ENCODE data around the gene SPATA33.
"Not testable (repeated sequence)": the region's sequence is repeated elsewhere in the genome, so short reads cannot be mapped to it uniquely, and the experiment has no call there.

Gene SPATA33

DNA sequence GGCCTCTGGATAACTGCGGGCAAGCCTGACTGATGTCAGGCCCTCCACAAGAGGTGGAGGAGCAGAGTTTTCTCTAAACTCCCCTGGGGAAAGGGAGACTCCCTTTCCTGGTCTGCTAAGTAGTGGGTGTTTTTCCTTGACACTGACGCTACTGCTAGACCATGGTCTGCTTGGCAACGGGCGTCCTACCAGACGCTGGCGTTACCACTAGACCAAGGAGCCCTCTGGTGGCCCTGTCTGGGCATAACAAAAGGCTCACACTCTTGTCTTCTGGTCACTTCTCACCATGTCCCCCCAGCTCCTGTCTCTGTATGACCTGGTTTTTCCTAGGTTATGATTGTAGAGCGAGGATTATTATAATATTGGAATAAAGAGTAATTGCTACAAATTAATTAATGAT, 9.4 kb downstream of the SPATA33 start:
- TF ChIP-seq, protein P1, sequence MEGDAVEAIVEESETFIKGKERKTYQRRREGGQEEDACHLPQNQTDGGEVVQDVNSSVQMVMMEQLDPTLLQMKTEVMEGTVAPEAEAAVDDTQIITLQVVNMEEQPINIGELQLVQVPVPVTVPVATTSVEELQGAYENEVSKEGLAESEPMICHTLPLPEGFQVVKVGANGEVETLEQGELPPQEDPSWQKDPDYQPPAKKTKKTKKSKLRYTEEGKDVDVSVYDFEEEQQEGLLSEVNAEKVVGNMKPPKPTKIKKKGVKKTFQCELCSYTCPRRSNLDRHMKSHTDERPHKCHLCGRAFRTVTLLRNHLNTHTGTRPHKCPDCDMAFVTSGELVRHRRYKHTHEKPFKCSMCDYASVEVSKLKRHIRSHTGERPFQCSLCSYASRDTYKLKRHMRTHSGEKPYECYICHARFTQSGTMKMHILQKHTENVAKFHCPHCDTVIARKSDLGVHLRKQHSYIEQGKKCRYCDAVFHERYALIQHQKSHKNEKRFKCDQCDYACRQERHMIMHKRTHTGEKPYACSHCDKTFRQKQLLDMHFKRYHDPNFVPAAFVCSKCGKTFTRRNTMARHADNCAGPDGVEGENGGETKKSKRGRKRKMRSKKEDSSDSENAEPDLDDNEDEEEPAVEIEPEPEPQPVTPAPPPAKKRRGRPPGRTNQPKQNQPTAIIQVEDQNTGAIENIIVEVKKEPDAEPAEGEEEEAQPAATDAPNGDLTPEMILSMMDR (conservative IDR thresholded peaks at IDR 0.05; ENCODE audit: low read depth, low read length), result peak; percentile 63
- not testable (repeated sequence) for H3K4me3 ChIP-seq (ENCODE audit: low read depth, low read length)
- peak; percentile 70 for DNase-seq (ENCODE audit: low read depth)

DNA sequence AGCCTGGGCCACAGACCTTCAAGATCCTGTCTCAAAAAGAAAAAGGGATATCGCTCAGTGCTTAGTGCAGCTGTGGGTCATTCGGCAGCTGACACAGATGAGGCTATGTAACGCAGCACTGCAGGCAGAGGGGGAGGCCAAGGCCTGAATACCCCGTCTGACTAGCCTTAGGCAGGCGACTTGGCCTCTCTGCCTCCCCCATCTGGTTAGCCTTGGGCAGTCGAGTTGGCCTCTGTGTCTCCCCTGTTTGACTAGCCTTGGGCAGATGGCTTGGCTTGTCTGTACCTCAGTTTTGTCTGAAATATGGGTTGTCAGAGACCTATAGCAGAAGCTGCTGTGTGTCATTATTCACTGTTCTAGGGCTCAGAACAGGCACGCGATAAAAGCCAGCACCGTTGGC, 10.0 kb downstream of the SPATA33 start:
- TF ChIP-seq, protein P1 (conservative IDR thresholded peaks at IDR 0.05; ENCODE audit: low read depth, low read length), result no peak
- DNase-seq (ENCODE audit: low read depth), result no peak

DNA sequence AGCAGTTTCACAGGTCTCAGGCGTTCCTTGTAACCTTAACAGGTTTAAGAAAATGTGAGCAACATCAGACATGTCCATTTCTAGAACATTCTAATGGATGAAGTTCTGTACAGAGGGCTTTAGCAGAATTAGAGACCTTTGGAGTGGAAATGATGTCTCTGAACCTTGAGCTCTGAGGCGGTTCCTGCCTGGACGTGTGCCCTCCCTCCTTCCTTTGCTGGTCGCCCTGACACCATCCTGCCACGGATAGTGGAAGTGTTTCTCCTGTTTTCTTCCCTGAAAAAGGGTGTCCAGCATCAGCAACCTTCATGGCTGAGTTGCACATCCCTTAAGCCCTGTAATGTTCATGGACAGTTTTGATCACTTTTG, 11.1 kb downstream of the SPATA33 start:
- TF ChIP-seq, protein P1 (conservative IDR thresholded peaks at IDR 0.05; ENCODE audit: low read depth, low read length), result no peak

More for the DNA sequence above, 10.0 kb downstream of the SPATA33 start:
- no peak overlapping the region for H3K4me3 ChIP-seq (ENCODE audit: low read depth, low read length)

DNA sequence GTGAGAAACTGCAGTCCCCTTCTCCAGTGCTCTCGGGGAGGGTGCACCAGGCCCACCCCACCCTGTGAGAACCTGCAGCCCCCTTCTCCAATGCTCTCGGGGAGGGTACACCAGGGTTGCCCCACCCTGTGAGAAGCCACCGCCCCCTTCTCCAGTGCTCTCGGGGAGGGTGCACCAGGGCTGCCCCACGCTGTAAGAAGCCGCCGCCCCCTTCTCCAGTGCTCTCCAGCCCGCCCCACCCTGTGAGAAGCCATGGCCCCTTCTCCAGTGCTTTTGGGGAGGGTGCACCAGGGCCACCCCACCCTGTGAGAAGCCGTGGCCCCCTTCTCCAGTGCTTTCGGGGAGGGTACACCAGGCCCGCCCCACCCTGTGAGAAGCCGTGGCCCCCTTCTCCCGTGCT, 12.1 kb downstream of the SPATA33 start:
- no peak for DNase-seq (ENCODE audit: low read depth)
- TF ChIP-seq, protein P1 (conservative IDR thresholded peaks at IDR 0.05; ENCODE audit: low read depth, low read length), result no peak
- H3K4me3 ChIP-seq (ENCODE audit: low read depth, low read length), result no peak overlapping the region

More for the DNA sequence above, 11.1 kb downstream of the SPATA33 start:
- H3K4me3 ChIP-seq (ENCODE audit: low read depth, low read length), result no peak overlapping the region
- no peak for DNase-seq (ENCODE audit: low read depth)

DNA sequence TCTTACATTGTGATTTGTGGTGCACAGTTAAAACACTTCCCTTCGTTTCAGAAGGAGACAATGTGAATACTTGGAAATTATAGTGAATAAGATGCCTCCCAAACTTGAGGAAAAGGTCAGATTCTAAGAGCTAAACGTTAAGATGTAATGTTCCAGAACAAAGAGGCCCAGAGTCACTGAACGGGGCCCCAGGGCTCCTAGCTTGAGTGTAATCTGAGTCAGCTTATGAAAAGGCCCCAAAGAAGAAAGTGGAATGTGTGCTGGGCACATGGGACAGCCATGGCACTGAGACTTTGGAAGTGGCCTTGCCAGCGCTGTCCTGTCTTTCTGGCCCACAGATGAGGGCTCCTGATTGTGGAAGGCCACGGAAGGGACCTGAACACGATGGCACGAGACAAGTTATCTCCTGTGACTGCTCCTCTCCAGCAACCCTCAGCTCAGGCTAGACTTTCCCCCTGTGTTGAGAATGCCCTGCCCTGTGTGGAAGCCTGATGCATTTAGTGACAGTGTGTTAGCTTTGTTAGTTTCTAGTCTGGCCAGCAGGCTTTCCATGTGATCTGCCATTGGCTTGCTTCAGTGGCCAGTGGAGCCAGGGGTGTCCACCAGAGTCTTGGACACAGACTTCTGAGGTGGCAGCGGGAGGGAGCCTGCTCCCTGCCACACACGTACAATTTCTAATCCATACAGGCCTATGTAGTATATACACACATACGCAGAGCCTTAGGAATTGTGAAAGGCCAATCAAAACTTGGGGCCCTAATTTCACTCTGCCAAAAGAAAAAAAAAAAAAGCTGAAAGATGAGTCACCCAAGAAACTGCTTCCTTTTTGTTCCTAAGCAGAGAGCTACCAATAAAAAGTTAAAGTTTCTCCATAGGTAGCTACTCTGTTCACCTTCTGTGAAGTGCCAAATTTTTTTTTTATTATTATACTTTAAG, 13.1 kb downstream of the SPATA33 start:
- H3K4me3 ChIP-seq (ENCODE audit: low read depth, low read length), result no peak overlapping the region
- TF ChIP-seq, protein P1 (conservative IDR thresholded peaks at IDR 0.05; ENCODE audit: low read depth, low read length), result peak; percentile 6
- DNase-seq (ENCODE audit: low read depth), result peak; percentile 62

DNA sequence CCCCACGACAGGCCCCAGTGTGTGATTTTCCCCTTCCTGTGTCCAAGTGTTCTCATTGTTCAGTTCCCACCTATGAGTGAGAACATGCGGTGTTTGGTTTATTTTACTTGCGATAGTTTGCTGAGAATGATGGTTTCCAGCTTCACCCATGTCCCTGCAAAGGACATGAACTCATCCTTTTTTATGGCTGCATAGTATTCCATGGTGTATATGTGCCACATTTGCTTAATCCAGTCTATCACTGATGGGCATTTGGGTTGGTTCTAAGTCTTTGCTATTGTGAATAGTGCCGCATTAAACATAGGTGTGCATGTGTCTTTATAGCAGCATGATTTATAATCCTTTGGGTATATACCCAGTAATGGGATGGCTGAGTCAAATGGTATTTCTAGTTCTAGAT, 13.9 kb downstream of the SPATA33 start:
- H3K4me3 ChIP-seq (ENCODE audit: low read depth, low read length), result not testable (repeated sequence)

DNA sequence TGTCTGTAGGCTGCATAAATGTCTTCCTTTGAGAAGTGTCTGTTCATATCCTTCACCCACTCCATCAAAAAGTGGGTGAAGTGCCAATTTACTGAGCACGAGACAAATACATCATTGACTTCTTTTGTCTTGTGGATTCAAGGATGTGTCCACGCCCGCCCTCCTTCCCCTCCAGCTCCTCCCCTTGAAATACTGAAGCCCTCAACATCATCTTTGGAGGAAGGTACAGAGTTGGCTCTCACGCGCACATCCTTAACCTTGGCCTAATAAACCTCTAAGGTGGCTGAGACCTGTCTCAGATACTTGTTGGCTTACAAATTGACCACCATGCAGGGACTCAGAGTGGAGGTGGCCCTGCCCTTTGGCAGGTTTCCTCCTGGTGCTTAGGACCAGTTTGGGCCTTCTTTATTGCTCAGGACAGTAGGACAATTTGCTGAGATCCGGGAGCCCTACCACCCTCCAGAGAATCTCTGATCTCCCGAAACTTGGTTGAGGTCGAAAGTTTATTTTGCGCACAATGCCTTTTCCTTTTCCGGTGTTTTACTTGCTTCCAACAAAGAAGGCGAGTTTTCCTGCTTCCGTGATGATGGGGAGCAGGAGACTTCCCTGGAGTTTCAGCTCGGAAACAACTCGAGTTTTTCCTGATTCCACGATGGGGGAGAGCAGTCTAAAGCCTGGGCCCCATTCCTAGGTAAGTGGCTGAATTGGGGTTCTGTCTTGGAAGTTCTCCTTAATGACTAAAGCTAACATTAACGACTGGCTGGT, 14.7 kb downstream of the SPATA33 start:
- no peak overlapping the region for H3K4me3 ChIP-seq (ENCODE audit: low read depth, low read length)
- TF ChIP-seq, protein P1 (conservative IDR thresholded peaks at IDR 0.05; ENCODE audit: low read depth, low read length), result no peak
- DNase-seq (ENCODE audit: low read depth), result no peak

More for the DNA sequence above, 13.9 kb downstream of the SPATA33 start:
- DNase-seq (ENCODE audit: low read depth), result not testable (repeated sequence)

All from choroid plexus epithelial cell (primary cell).